LHCN-M2 (cell line): Measurements from ENCODE around the gene NRXN2. TPM values are rescaled to one million over a fixed set of nuclear protein-coding genes. Genes with fewer than 3 reads are reported as not detected.

Experiments
- total RNA-seq: library from RNA; depleted of rRNA; stranded (reverse); fragments of >200 nt; gene quantifications from 2 replicates; pipeline ENCODE4 v1.2.3, GENCODE V29; 2014; rRNA removed

The NRXN2 gene
- total RNA-seq, 1 experiment from 2014 or later, result 34.0 TPM

Other genes starting within 250 kb of the NRXN2 start
- not detected in 2 replicates for gene SLC22A11, start 167.3 kb downstream of the NRXN2 start, total RNA-seq
- not detected in 2 replicates for gene SLC22A12, start 132.0 kb downstream of the NRXN2 start, total RNA-seq
- 0.23 TPM in 1 of 2 replicates, not detected in the other for gene RASGRP2, start 20.9 kb upstream of the NRXN2 start, total RNA-seq
- gene PYGM, start 36.8 kb upstream of the NRXN2 start, total RNA-seq, result not detected in 2 replicates
- 124 and 158 TPM in 2 replicates for gene SF1, start 55.3 kb upstream of the NRXN2 start, total RNA-seq
- 10.8 and 11.3 TPM in 2 replicates for gene MAP4K2, start 80.0 kb upstream of the NRXN2 start, total RNA-seq
- gene MEN1, start 87.4 kb upstream of the NRXN2 start, total RNA-seq, result 19.8 and 25.3 TPM in 2 replicates
- 0.11 TPM in 1 of 2 replicates, not detected in the other for gene CDC42BPG, start 121.5 kb upstream of the NRXN2 start, total RNA-seq
- gene EHD1, start 155.4 kb upstream of the NRXN2 start, total RNA-seq, result 73.5 and 84.6 TPM in 2 replicates
- 17.7 and 22.9 TPM in 2 replicates for gene ATG2A, start 194.0 kb upstream of the NRXN2 start, total RNA-seq
- gene PPP2R5B, start 201.5 kb upstream of the NRXN2 start, total RNA-seq, result 19.2 and 27.3 TPM in 2 replicates
- gene GPHA2, start 212.7 kb upstream of the NRXN2 start, total RNA-seq, result not detected in 2 replicates
- not detected in 2 replicates for gene MAJIN, start 248.9 kb upstream of the NRXN2 start, total RNA-seq